GM19397 (cell line): ENCODE data around the gene PTBP2.

ENCODE experiments used
- ATAC-seq: cut with Tn5 transposase; IDR thresholded peaks from one replicate; pipeline ENCODE4 v1.9.1; 2021; ENCODE audit warnings: mild to moderate bottlenecking, moderate library complexity; ENCODE audit not compliant: unreplicated experiment

PTBP2 gene

DNA sequence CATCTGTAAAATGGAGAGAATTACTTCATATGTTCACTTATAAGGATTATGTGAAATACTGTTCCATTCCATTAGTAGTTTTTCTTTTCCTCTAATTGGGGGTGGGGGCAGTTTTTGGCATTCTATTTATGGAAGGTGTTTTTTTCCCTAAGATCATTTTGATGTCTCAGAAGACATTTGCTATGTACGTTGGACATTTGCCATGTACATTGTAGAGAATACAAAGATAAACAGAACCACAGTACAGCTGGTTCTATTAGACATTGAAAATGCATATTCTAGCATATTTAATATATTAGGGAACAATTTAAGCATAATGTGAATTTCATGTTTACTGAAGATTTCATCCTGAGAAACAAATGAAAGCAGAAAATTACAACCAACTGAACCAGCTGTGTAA is 98.5 kb downstream of the PTBP2 start:
- no peak for ATAC-seq

DNA sequence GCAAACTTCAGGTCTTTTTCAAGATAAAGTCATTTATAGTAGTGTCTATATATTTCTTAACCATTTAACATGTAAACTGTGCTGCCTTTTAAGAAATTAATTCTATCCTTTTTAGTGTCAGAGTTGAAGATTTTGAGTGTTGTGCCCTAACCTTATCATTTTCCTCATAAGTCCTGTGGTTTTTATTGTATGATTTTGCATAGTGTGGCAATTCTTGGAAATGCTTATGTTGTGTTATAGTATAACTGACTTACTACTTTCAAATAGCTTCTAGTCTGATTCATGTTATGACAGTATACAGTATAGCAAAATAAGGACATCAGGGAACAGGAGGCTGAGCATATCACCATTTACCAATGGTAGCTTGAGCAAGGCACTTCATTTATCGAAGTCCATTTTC is 99.1 kb downstream of the PTBP2 start:
- ATAC-seq: no peak

DNA sequence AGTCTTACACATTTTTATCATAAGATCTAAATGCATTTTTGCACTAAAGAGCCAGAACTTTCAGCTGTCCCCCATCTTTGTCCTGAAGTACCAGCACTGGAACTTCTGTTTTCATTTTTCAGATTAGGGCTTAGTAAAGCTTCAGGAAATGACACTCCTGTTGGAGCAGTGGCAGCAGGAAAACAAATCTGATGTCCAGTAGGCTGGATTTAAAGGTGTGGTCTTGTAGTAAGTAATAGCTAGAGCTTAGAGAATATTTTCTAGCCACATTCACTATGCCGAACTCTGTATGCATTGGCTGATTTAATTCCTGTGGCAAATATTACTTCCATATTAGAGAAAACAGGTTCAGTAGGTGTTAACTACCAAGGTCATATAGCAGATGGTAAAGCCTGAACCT is 103.6 kb downstream of the PTBP2 start:
- no peak for ATAC-seq

DNA sequence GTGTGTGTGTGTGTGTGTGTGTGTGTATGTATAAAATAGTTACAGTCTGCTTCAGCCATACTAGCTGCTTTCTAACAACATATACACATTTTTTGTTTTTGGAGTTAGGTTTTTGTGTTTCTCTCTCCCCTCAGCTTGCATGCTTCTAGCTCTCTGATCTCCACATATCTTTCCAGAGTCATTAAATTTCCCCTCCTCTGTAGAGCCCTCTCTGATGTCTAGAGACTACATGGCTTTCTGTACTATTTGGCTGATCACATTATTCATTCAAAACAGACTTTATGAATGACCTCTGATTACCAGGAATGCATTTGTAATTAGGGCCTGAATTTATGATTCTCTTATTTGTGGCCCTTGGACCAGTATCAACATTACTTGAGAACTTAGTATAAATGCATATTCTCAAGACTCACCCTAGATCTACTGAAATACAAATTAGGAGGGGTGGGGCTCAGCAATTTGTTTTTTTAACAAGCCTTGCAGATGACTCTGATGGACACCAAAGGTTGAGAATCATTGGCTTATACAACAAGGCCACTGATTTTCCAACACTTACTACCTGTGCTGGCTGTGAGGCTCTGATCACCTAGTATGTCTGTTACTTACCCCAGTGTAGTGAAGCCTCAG is 104.5 kb downstream of the PTBP2 start:
- ATAC-seq: no peak

DNA sequence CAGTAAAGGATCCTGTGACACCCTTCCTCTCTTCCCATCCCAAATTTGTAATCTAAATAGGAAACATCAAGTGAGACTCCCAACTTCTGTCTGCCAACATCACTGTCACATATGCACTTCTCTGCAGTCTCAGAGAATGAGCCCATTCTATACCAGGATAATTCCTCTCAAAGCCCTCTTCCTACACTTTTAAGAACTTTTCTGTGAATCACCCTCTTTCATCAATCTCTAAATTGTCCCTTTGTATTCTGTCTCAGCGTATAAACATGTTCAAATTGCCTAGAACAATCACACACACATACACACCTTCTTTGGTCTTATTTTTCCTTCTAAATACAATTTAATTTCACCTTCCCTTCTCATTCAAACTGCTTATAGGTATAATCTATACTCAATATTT is 111.8 kb downstream of the PTBP2 start:
- ATAC-seq: no peak

DNA sequence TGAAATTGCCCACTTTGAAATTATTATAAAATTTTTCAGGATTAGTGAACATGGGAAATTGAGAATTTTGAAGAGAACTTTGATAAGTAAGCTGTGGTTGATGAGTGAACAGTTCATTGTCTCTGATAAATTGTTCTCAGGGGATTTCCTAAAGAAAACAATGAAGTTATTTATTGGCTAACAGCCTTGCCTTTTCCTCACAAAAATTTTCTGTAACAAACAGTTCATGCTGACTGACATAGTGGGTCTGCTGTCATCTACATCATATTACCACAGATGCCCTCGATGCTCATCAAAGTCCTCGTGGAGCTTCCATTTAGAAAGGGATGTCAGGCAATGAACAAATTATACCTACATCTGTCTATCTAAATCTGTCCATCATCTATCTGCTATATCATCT is 113.4 kb downstream of the PTBP2 start:
- ATAC-seq: no peak

DNA sequence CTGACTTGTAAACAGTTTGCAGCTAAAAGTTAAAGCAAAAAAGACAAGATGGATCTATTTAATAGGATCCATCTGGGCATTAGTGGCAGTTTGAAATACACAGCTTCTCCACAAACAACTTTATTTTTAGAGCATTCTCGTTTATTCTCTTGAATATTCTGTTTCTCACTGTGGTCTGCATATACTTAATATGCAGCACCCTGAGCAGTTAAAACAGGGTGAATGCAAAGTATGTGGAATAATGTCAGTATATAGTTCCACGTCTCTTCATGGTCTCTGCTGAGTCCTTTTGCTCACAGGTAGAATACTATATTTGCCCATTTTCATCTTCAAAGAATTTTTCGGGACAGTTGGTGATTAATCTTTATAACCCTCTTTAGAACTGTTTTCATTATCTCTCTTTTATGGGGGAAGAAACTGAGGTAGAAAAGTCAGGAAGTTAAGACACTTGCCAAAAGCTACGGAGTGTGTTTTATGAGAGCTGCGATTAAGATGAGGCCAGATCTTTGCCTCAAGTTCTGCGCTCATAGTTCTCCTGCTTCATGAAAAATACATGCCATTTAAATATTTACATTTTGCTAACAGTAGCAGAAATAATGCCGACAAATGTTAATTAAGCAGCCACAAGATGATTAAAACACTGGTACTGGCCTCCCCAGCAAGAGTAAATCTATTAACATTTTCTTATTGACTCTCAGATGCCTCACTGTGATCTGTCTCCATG is 115.6 kb downstream of the PTBP2 start:
- ATAC-seq: no peak

DNA sequence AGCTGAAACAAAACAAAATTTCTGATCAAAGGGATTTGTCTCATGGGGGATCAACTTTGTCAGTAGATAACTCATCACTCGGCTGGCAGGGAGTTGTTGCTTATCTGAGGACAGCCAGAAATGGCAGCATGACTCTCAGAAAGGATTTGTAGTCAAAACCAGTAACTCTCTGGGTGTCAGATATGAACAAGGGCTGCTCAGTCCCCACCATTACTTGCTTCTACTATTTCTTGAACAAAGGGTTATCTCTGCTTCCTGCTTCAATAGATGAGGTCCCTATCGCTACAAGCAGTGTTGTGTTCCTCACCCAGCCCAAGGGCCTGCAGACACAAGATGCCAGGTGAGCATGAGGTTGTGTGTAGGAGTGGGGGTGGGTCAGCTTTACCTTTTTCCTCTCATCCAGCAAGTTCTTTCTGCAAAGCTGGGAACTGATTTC is 116.2 kb downstream of the PTBP2 start:
- ATAC-seq: no peak

DNA sequence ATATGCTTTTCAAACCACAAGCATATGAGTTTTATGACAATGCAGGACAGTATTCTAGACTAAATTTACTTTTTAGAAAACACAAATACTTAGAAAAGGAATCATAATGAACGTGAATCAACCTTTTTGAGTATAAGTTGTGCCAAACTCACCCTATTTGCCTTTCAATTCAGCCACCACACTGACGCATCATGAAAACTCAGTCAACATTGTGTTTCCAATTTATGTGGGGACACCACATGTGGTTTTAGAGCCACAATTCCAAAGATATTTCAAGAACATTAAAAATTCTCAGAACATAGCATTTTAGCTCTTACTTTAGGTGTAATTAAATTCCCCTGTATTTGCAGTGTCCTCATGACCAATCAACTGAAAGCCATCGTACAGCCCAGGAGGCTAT is 118.8 kb downstream of the PTBP2 start:
- no peak for ATAC-seq

DNA sequence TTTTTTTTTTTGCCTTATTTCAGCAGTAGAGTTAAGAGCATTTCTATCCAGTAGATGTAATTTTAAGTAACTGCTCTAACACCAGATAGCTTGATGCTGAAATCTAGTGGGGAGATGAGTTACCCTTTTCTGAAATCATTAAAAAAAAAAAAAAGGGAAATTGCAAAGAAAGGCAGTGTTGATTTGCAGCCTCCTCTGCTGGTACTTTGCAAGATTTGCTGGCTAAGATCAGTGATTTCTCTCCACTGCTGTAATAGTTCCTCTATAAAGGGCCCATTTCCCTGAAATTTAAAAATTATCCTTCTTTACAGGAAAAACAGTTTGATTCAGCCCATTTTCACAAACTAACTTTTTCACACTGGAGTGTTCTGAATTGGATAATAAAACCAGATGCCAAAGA is 120.6 kb downstream of the PTBP2 start:
- no peak for ATAC-seq

DNA sequence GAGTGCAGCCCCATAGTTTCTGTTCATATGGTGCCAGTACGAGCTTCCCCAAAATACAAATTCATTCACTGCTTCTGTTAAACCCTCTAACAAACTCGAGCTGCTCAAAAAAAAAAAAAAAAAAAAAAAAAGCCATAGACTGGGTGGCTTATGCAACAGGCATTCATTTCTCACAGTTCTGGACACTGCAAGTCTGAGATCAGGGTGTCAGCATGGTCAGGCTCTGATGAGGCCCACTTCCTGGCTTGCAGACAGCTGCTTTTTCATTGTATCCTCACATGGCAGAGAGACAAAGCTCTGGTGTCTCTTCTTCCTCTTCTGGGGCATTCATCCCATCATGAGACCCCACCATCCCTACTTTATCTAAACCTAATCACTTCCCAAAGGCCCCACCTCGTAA is 121.6 kb downstream of the PTBP2 start:
- no peak for ATAC-seq

DNA sequence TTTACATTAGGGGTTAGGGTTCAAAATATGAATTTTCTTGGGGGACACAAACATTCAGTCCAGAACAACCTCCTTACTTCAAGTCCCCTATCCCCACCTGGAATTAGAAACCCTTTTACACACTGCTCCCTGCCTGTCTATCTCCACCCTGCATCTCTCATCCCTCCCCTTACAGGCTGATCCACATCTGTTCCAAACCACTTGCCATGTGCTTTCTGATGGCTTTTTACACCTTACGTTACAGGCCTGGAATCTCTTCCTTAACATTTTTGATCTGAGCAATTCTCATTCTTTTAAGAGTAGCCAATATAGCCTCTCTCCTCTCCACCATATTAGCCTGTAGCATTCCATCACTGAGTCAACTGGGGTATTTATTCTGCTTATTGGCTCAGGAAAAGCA is 122.0 kb downstream of the PTBP2 start:
- no peak for ATAC-seq

DNA sequence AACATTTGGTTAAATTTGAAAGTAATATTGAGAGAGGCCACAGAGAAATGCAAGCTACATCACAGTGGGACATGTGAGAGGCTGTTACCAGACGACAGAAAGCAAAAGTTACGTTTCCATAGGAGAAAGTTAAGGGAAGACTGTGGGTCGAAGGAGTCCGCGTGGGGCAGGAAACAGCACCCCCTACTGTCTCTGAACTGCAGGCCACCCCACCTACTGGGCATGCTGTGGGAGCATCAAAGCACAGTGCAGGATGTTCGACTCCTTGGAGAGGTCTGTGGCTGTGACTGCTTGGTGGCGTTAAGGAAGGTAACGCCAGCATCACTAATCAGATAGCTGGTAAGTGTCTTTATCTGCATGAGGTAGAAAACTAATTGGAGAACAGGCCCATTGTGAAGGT is 123.9 kb downstream of the PTBP2 start:
- peak; percentile 78 for ATAC-seq

DNA sequence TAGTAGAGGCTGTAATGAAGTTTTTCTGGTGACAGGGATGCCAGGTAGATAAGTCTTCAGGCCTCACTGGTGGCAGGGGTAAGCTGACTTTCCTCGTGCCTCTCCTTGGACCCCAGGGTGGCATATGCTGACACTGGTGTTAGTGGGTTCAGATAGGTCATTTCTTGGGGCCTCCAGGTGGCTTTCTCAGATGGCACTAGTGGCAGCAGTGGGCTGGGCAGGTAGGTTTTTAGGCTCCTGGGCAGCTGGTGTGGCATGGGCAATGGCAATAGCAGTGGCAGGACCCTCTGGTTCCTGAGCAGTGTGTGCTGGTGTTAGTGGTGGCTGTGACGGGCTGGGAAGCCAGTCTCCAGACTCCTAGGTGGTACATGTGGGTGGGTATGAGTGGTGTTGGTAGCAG is 140.3 kb downstream of the PTBP2 start:
- ATAC-seq: no peak

DNA sequence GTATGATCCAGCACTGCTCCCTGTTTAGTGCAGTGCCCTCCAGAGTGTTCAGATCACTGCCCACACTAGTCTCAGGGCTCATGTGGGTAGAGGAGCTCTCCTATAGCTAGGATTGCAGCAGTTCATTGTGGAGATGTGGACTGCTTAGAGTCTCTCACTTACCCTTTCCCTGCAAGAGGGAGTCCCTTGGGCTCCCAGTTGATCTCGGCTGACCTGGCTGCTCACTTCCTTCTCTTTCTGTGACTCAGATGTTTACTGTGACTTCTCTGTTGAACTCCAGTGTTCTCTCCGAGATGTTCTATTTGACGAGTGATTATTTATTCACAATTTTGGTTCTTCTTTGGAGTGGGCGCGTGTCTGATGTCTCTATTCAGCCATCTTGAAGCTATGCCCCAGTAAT is 141.9 kb downstream of the PTBP2 start:
- ATAC-seq: no peak
